Coronary artery (tissue), 2 donors: Measurements from ENCODE around the gene SUMF1.

Source experiments
- DNase-seq: peaks from one replicate; pipeline ENCODE4 v3.0.0-alpha.2; 2017; ENCODE audit warnings: low spot score
- H3K27ac ChIP-seq, 2 donors: fragments of 200-600 bp; sonication (generic); one replicate each; pipeline ENCODE4 v1.5.1; 2016 to 2019
- H3K4me3 ChIP-seq: fragments of 200-600 bp; sonication (generic); 2 replicates; pipeline ENCODE4 v1.5.1; 2016; ENCODE audit warnings: mild to moderate bottlenecking, moderate library complexity
- TF ChIP-seq, protein P1 (sequence below): fragments of 200-600 bp; sonication (generic); IDR thresholded peaks from one replicate; pipeline ENCODE4 v1.5.1; 2019; ENCODE audit warnings: antibody characterized with exemption

The SUMF1 gene

DNA sequence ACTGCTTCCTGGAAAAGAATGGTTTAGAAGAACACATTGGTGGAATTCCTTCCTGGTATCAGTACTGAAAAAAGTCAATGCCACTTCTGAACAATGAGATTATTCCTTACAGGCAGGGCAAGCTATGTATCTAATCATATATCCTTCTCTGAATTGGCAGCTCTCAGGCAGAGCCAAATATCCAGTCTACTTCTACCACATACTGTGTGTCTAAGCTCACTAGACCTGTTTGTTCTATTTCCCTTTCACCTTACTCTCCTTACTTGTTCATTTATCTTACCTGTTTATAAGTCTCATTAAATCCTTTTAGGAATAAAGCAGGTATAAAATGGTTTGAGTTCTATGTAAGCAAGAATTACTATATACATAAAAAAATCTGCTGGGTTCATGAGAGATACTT lies 155.6 kb downstream of the SUMF1 start:
- no peak overlapping the region for H3K27ac ChIP-seq
- H3K4me3 ChIP-seq, result no peak overlapping the region
- DNase-seq, result no peak
- TF ChIP-seq, protein P1, sequence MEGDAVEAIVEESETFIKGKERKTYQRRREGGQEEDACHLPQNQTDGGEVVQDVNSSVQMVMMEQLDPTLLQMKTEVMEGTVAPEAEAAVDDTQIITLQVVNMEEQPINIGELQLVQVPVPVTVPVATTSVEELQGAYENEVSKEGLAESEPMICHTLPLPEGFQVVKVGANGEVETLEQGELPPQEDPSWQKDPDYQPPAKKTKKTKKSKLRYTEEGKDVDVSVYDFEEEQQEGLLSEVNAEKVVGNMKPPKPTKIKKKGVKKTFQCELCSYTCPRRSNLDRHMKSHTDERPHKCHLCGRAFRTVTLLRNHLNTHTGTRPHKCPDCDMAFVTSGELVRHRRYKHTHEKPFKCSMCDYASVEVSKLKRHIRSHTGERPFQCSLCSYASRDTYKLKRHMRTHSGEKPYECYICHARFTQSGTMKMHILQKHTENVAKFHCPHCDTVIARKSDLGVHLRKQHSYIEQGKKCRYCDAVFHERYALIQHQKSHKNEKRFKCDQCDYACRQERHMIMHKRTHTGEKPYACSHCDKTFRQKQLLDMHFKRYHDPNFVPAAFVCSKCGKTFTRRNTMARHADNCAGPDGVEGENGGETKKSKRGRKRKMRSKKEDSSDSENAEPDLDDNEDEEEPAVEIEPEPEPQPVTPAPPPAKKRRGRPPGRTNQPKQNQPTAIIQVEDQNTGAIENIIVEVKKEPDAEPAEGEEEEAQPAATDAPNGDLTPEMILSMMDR, result no peak
